Non-pigmented ciliary epithelial cell (primary cell): ENCODE results near the gene TBC1D22A.

Source experiments
- DNase-seq: peaks from one replicate; pipeline ENCODE4 v3.0.0-alpha.2; 2010; ENCODE audit warnings: low read depth

The TBC1D22A gene

GRCh38 chr22:47060718-47061117, 298.3 kb downstream of the TBC1D22A start:
- DNase-seq = no peak

GRCh38 chr22:47061226-47061625, 298.8 kb downstream of the TBC1D22A start:
- no peak for DNase-seq

DNA sequence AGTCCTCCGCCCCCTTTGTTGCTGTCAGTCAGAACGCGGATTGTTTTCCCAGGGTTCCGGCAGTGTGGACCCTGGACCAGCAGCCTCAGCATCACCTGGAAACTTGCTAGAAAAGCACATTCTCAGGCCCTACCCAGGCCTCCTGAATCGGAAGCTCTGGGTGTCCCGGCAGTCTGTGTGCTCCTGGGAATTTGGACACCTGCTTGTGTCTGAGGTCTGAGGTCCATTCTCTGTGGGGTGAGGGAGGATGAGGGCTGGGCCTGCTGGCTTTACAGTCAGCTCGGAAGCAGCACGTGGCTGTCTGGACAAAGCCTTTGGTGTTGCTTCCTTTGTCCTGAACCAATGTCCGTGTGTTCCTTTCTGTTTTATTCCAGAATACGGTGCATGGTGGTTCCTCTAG, 299.7 kb downstream of the TBC1D22A start:
- DNase-seq = no peak

DNA sequence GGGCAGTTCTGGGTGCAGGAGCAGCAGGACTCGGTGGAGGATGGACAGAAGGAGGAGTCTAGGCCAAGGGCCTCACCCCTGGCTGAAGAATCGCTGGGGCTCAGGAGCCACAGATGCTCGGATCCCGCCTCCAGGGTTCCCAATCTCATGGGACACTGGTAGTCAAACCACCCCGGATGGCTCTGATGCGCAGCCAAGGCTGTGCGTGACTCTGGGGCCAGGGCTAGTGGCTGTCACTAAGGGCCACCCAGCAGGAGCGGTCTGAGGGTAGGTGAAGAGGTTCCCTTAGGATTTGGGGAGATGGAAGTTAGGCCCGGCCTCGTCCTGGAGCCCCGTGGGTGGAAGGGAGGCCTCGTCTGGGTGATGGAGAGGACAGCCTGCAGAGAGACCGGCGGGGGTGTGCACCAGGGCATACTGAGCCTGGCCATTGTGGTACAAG, 300.6 kb downstream of the TBC1D22A start:
- no peak for DNase-seq

DNA sequence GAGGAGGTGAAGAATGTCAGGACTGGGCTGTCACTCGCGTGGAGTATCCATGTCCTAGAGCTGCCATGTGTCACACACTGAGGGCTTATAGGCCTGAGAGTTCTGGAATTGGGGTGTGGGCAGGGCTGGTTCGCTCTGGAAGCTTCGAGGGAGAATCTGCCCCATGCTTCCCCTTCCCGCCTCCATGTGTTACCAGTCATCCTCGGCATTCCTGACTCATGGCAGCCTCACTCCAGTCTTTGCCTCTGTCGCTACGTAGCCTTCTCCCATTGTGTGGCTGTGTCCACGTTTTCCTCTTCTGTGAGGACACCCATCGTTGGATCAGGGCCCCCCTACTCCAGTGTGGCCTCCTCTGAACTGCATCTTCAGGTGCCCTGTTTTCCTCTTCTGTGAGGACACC, 301.2 kb downstream of the TBC1D22A start:
- no peak for DNase-seq

DNA sequence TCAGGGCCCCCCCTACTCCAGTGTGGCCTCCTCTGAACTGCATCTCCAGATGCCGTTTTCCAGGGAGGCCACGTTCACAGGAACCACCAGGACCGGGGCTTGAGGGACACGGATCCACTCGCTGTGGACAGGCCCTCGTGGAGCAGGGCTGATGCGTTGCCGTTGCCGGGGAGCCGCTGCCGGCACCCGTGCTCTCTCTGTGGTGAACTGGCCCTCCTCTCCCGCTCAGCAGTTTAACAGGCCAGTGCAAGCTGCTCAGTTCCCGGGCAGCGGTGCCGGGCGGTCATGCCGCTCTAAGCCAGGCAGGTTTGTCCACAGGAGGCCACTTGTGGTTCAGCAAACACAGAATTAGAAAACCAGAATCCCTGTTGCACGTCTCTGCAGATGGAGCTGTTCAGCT, 301.6 kb downstream of the TBC1D22A start:
- DNase-seq = no peak

DNA sequence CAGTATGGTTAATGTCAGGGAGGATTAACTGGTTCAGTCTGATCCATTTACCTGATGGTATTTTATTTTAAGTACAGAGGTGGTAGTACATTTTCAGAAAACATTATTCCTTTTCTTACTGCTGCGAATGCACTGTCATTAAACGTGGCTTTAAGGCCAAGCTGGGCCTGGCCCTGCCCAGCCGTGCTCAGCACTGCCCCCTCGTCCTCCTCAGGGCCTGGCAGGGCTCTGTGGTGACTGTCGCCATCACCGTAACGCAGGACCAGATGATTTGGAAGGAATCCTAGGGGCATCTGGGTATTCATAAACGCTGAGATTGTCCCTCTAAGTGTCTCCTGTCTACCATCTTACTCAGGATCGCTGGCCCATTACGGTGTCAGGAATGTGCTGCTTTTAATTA, 302.0 kb downstream of the TBC1D22A start:
- DNase-seq = no peak

DNA sequence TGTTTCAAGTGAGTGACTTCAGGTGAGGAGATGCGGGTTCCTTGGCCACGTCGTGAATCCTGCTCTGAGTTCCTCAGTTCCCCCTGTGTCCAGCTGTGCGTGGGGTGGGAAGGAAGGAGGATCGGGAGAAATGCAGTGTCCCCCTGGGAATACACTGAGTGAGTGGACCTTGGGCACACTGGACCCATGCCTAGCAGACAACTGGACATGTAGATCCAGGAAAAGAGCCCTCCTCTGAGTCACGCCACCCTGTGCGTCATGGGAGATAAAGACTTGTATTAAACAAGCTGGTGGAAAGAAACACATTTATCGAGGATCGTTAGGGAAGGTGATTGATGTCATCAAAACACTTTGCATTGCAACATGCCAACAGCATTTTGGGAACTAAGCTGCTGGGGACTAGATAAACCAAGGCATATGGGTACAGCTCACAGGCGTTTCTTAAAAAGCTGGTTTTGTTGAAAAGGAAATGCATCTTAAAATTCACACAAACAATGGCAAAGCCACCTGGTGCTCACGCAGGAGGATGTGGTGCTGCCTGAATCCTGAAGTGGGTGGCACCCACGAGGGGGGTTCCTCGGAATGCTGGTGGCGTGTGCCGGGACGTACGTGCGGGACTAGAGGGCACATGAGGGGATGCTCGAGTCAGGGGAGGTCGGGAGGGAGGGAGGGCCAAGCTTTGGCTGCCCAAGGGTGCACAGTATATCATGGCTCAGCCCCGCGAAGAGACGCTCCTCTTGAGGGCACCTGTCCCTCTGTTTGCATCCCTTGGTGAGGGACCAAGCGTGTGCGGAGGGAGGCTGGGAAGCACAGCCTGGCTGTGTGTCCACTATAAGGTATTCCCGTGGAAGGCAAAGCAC, 303.5 kb downstream of the TBC1D22A start:
- DNase-seq = no peak

GRCh38 chr22:47066616-47066905, 304.1 kb downstream of the TBC1D22A start:
- no peak for DNase-seq

- DNase-seq = no peak
Observed at GRCh38 chr22:47067321-47067890, 305.0 kb downstream of the TBC1D22A start.

- DNase-seq = no peak
Observed at GRCh38 chr22:47067911-47068625, 305.6 kb downstream of the TBC1D22A start.

- DNase-seq = no peak
Observed at GRCh38 chr22:47068626-47068996, 306.2 kb downstream of the TBC1D22A start.

DNA sequence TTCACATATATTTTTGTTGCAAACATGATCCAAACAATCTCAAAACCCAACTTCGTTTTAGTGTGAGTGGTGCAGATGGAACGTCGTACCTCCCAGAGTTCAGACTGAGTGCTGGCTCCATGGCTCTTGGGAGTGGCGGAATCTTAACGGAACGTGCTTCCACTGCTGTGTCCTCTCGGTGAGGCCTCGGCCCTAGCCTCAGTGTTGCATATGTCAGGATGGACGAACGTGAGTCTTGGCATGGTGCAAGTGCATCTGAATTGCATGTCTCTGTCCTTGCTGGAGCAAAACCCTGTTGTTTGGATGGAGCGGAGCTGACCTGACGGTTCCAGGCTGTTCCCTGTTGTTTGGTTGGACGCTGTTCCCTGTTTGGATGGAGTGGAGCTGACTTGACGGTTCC, 306.8 kb downstream of the TBC1D22A start:
- DNase-seq = no peak

GRCh38 chr22:47071078-47071806, 308.8 kb downstream of the TBC1D22A start:
- DNase-seq = no peak

DNA sequence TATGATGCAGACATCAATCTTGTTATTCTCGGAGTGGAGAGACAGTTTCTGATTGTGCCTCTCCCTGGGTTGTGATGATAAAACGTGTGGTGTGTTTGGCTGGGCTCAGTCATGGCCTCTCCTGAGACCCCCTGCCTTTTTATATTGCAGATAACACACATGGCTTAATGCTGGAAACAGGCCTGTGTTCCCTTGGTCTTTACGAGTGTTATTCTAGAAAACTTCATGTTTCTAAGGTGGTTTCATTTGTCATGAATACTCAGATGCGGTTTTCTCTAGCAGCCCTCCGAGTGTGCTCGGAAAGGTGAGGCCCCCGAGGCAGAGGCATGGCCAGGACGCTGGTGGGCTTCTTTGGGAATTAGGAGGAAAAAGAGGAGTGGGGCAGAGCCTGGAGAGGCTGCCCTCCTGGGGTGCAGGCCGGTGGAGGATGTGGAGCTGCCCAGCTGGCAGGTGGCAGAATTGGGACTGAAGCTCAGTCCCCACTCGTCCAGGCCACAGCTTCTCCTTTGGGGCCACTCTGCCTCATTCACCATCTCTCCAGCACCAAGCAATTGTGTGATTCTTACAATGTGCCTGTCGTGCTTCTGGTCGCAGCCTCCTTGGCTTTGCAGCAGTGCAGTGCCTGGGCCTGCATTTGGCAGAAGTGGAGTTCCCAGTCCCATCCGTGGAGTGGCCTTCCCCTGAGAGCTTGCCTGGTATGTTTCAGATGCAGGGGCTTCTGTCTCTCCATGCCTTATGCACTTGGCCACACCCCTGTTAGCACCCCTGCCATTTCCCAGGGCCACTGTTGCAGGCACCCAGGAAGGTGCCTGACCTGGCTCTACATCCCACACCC, 309.6 kb downstream of the TBC1D22A start:
- DNase-seq = no peak

DNA sequence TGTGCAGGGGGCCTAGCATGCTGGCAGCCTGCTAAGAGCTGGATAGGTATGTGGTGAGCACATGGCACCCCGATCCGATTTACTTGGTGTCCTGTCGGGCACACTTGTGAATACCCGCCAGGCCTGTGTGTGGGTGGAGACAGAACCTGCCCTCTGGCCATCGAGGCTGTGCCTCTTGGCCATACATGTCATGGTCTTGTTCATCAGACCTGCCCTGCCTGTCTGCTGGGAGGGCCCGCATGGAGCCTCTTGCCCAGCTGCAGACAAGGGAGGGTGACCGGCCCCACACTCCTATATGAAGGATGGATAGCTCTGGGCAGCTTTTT, 310.2 kb downstream of the TBC1D22A start:
- no peak for DNase-seq

- DNase-seq = no peak
Observed at GRCh38 chr22:47073075-47073474, 310.6 kb downstream of the TBC1D22A start.

GRCh38 chr22:47074105-47074504, 311.7 kb downstream of the TBC1D22A start:
- DNase-seq = no peak

DNA sequence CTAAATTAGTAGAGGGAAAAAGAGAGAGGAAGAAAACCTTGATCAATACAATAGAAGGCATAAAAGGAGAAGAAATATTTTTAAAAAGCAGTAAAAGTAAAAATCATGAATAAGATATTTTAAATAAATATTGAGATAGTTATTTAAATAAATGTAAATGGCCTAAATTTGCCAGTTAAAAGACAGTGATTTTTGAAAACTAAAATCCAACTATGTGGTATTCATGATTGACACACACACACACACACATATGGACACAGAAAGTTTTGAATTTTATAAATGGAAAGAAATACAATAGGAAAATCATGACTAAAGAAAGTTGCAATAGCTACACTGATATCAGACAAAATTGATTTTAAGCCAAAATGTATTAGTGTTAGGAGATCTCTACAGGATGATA, 313.1 kb downstream of the TBC1D22A start:
- DNase-seq = no peak

DNA sequence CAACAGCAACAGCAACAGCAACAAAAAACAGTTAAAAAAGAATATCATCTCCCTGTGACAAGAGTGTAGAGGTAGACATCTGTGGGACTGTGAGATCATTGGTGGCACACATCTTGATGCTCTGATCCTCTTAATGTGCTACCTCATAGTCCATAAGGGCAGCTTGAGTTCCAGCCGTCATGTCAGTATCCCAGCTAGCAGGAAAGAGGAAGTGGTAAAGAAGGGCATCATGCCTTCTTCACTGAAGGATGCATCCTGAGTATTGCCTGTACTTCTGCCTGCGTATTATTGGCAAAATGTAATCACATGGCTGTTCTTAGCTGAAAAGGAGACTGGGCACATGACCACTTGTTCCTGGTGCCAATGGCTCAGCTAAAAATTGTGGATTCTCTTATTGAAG, 314.3 kb downstream of the TBC1D22A start:
- no peak for DNase-seq

GRCh38 chr22:47080100-47080499, 317.6 kb downstream of the TBC1D22A start:
- no peak for DNase-seq

DNA sequence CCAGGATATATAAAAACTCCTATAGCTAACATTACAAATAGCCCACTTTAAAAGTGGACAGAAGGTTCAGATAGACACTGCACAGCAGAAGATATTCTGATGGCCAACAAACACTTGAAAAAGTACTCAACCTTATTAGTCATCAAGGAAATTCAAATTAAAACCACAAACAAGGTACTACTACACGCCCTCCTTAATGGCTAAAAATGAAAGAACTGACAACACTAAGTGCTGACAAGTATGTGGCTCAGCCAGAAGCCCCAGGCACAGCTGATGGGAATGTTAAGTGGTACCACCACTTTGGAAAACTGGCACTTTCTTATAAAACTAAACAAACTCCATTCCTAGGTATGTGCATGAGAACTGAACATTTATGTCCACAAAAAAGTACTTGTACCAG, 320.1 kb downstream of the TBC1D22A start:
- DNase-seq = no peak
